Vagina (tissue), 2 donors: Measurements from ENCODE around the gene PACS1.

ENCODE experiments used
- POLR2A ChIP-seq, 2 donors: fragments of 450-650 bp; IDR thresholded peaks; one replicate each; pipeline ENCODE4 v1.6.1; 2017; ENCODE audit warnings: antibody characterized with exemption in 2 of 2, mild to moderate bottlenecking in 2 of 2, moderate library complexity in 2 of 2
- TF ChIP-seq, protein P1 (sequence below), 3 experiments: fragments of 450-650 bp in 2 of 3; fragments of 200-600 bp in 1 of 3; sonication (generic) in 1 of 3; IDR thresholded peaks; one replicate each; pipeline ENCODE4 v1.5.1; 2017 to 2019; ENCODE audit warnings: antibody characterized with exemption in 3 of 3, mild to moderate bottlenecking in 2 of 3, moderate library complexity in 2 of 3

DNA sequence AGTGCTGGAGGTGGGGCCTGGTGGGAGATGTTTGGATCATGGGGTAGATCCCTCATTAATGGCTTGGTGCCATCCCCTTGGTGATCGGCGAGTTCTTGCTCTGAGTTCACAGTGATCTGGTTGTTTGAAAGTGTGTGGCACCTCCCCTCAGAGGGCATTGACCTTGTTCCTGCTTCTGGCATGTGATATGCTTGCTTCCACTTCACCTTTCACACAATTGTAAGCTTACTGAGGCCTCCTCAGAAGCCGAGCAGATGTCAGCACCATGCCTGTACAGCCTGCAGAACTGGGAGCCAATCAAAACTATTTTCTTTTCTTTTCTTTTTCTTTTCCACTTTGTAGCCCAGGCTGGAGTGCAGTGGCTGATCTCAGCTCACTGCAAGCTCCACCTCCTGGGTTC is 32.7 kb upstream of the PACS1 start:
- TF ChIP-seq, protein P1, sequence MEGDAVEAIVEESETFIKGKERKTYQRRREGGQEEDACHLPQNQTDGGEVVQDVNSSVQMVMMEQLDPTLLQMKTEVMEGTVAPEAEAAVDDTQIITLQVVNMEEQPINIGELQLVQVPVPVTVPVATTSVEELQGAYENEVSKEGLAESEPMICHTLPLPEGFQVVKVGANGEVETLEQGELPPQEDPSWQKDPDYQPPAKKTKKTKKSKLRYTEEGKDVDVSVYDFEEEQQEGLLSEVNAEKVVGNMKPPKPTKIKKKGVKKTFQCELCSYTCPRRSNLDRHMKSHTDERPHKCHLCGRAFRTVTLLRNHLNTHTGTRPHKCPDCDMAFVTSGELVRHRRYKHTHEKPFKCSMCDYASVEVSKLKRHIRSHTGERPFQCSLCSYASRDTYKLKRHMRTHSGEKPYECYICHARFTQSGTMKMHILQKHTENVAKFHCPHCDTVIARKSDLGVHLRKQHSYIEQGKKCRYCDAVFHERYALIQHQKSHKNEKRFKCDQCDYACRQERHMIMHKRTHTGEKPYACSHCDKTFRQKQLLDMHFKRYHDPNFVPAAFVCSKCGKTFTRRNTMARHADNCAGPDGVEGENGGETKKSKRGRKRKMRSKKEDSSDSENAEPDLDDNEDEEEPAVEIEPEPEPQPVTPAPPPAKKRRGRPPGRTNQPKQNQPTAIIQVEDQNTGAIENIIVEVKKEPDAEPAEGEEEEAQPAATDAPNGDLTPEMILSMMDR (IDR thresholded peaks at IDR 0.05) = no peak
- TF ChIP-seq POLR2A (IDR thresholded peaks at IDR 0.05) = no peak
